AG09309 (cell line): ENCODE measurements around the gene OR2G2.

Source experiments
- DNase-seq: peaks from one replicate; pipeline ENCODE4 v3.0.0-alpha.2; 2010; ENCODE audit warnings: low read depth
- H3K4me3 ChIP-seq: 2 replicates; pipeline ENCODE4 v1.5.1; 2011; ENCODE audit warnings: mild to moderate bottlenecking, low read depth, low read length, moderate library complexity; ENCODE audit not compliant: control insufficient read depth
- TF ChIP-seq, protein P1 (sequence below): IDR thresholded peaks from 2 replicates; pipeline ENCODE4 v1.5.1; 2011; ENCODE audit warnings: mild to moderate bottlenecking, low read depth, low read length, inconsistent platforms; ENCODE audit not compliant: insufficient read depth, control insufficient read depth; ENCODE audit errors: missing control alignments

Gene OR2G2, protein sequence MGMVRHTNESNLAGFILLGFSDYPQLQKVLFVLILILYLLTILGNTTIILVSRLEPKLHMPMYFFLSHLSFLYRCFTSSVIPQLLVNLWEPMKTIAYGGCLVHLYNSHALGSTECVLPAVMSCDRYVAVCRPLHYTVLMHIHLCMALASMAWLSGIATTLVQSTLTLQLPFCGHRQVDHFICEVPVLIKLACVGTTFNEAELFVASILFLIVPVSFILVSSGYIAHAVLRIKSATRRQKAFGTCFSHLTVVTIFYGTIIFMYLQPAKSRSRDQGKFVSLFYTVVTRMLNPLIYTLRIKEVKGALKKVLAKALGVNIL

DNA sequence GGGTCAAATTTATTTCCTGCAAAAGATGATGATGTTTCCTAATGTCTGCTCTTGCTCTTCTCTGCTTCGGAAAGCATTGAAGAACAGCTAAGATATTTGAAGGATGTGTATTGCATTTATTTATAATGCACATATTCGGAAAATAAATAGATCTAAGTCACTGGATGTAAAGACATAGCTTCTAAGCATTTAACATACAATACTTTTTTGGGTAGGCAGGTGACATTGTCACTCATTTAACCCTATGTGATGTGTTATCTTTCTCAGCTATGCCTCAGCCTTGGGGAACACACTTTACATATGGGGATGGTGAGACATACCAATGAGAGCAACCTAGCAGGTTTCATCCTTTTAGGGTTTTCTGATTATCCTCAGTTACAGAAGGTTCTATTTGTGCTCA, at the start of gene OR2G2:
Gene OR2G2, plus strand, starts transcription at position 301 of the 400 bp plus-strand sequence. Its CDS starts 0 bp downstream, at position 301.
- TF ChIP-seq, protein P1, sequence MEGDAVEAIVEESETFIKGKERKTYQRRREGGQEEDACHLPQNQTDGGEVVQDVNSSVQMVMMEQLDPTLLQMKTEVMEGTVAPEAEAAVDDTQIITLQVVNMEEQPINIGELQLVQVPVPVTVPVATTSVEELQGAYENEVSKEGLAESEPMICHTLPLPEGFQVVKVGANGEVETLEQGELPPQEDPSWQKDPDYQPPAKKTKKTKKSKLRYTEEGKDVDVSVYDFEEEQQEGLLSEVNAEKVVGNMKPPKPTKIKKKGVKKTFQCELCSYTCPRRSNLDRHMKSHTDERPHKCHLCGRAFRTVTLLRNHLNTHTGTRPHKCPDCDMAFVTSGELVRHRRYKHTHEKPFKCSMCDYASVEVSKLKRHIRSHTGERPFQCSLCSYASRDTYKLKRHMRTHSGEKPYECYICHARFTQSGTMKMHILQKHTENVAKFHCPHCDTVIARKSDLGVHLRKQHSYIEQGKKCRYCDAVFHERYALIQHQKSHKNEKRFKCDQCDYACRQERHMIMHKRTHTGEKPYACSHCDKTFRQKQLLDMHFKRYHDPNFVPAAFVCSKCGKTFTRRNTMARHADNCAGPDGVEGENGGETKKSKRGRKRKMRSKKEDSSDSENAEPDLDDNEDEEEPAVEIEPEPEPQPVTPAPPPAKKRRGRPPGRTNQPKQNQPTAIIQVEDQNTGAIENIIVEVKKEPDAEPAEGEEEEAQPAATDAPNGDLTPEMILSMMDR = no peak
- DNase-seq = no peak
- no peak within 1 kb of the TSS for H3K4me3 ChIP-seq

GRCh38 chr1:247538561-247538960, 49.6 kb upstream of the OR2G2 start:
- no peak for DNase-seq
- no peak overlapping the region for H3K4me3 ChIP-seq
- TF ChIP-seq, protein P1 = no peak

DNA sequence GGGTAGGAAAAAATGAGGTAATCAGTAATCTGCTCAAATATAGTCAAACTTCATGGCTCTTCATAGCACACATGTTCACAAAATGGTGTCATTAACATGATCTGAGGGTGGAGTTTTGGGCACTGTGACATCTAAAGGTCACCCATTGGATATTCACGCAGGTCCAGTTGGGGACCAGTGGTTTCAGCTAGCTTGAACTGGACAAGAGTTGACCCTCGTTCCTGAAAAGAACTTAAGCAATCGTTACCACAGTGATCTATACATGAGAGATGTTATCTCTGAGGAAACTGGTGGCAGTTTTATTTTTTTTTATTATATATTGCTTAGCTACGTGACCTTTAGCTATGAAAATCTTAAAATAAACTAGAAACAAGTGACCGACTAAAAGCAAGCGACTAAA, 48.9 kb upstream of the OR2G2 start:
- no peak for DNase-seq
- no peak overlapping the region for H3K4me3 ChIP-seq
- TF ChIP-seq, protein P1 = no peak

- no peak for DNase-seq
- TF ChIP-seq, protein P1 = no peak
- H3K4me3 ChIP-seq = no peak overlapping the region
Measured at GRCh38 chr1:247540581-247540980, 47.6 kb upstream of the OR2G2 start.

GRCh38 chr1:247542811-247543210, 45.3 kb upstream of the OR2G2 start:
- TF ChIP-seq, protein P1 = no peak
- H3K4me3 ChIP-seq = no peak overlapping the region
- DNase-seq = no peak

- no peak overlapping the region for H3K4me3 ChIP-seq
- DNase-seq = no peak
- TF ChIP-seq, protein P1 = no peak
Measured at GRCh38 chr1:247548092-247548491, 40.1 kb upstream of the OR2G2 start.
